Thyroid gland (tissue), 4 donors: ENCODE data around the gene TAF9B. TPM values are rescaled to one million over a fixed set of nuclear protein-coding genes. Genes with fewer than 3 reads are reported as not detected.
"Not testable (repeated sequence)": the region's sequence is repeated elsewhere in the genome, so short reads cannot be mapped to it uniquely, and the experiment has no call there.

Source experiments
- DNase-seq, 2 donors: peaks; one replicate each; pipeline ENCODE4 v3.0.0-alpha.2; 2019
- H3K27ac ChIP-seq, 3 donors: fragments of 200-600 bp; sonication (generic); 1 replicate in 2 of 3; 2 replicates in 1 of 3; pipeline ENCODE4 v1.5.1; 2016 to 2019; ENCODE audit warnings: mild to moderate bottlenecking in 1 of 3, moderate library complexity in 1 of 3
- H3K27me3 ChIP-seq: fragments of 200-600 bp; sonication (generic); one replicate; pipeline ENCODE4 v1.5.1; 2019
- H3K36me3 ChIP-seq, 2 donors: fragments of 200-600 bp; sonication (generic); one replicate each; pipeline ENCODE4 v1.5.1; 2016 to 2019
- H3K4me1 ChIP-seq, 2 donors: fragments of 200-600 bp; sonication (generic); one replicate each; pipeline ENCODE4 v1.5.1; 2017 to 2019
- H3K4me3 ChIP-seq, 3 donors: fragments of 200-600 bp; sonication (generic); replicated peaks in 1 of 3; 1 replicate in 2 of 3; 2 replicates in 1 of 3; pipeline ENCODE4 v1.5.1; 2016; ENCODE audit warnings: mild to moderate bottlenecking in 1 of 3
- H3K9me3 ChIP-seq: fragments of 200-600 bp; sonication (generic); one replicate; pipeline ENCODE4 v1.5.1; 2017
- CTCF ChIP-seq, 6 experiments: fragments of 200-600 bp in 3 of 6; fragments of 450-650 bp in 3 of 6; sonication (generic) in 3 of 6; IDR thresholded peaks; one replicate each; pipeline ENCODE4 v1.5.1; 2016 to 2019; ENCODE audit warnings: antibody characterized with exemption in 6 of 6, mild to moderate bottlenecking in 2 of 6, inconsistent platforms in 1 of 6, moderate library complexity in 1 of 6
- POLR2A ChIP-seq, 2 donors: fragments of 450-650 bp; IDR thresholded peaks; one replicate each; pipeline ENCODE4 v1.6.1; 2017; ENCODE audit warnings: antibody characterized with exemption in 2 of 2, mild to moderate bottlenecking in 2 of 2, moderate library complexity in 1 of 2
- WGBS, 2 donors: methylation state at CpG; one replicate each; pipeline ENCODE4 v1.1.5; 2017; 5-methylcytosine and 5-hydroxymethylcytosine counted together
- intact Hi-C: fragments of 100-400 bp; cut with DNase I; formaldehyde crosslinking; loops from one replicate; pipeline ENCODE4 v1.15.1; 2023
- total RNA-seq, 4 donors: library from RNA; depleted of rRNA; stranded (reverse); fragments of >200 nt; gene quantifications; one replicate each; pipeline ENCODE4 v1.2.3, GENCODE V29; 2016

Gene TAF9B
- total RNA-seq, 4 donors from 2014 or later: 23.0 to 35.2 (median 25.9) TPM

GRCh38 chrX:78103623-78104446, 35.6 kb downstream of the TAF9B start, which contains the start of gene PGK1:
Gene PGK1 (plus strand): TSS chrX:78104248. CDS start chrX:78104341, 93 bp downstream.
- WGBS, 2 donors: 1 to 3% methylated on average over 7 to 23 of the region's 72 CpGs
- Histone ChIP-seq H3K36me3 (no peaks in the 10 kb centered on the region), H3K4me3 (peak within 1 kb of the TSS; percentile 42 to 85 (median 75)), H3K4me1 (peaks cover 13 to 19% of the 10 kb centered on the region in 2 donors), H3K27me3 (no peaks in the 10 kb centered on the region), H3K9me3 (no peaks in the 10 kb centered on the region), H3K27ac (peak within 1 kb of the TSS; percentile 81 to 89 (median 87))
- peak; percentile 25 to 86 for TF ChIP-seq POLR2A (IDR thresholded peaks at IDR 0.05)
- no peak for TF ChIP-seq CTCF (IDR thresholded peaks at IDR 0.05)
- intact Hi-C loops: no loop called here
- peak; percentile 95 to 96 for DNase-seq

- TF ChIP-seq CTCF (IDR thresholded peaks at IDR 0.05) (no peak), POLR2A (IDR thresholded peaks at IDR 0.05) (no peak)
Measured at GRCh38 chrX:78103001-78103622, 36.3 kb downstream of the TAF9B start.

GRCh38 chrX:78102091-78102490, 37.4 kb downstream of the TAF9B start:
- Histone ChIP-seq H3K36me3 (no peaks in the 10 kb centered on the region), H3K27ac (no peak overlapping the region), H3K27me3 (no peaks in the 10 kb centered on the region), H3K4me3 (no peak overlapping the region), H3K4me1 (peaks cover 7 to 8% of the 10 kb centered on the region in 2 donors), H3K9me3 (no peaks in the 10 kb centered on the region)
- WGBS, 2 donors: 100% methylated on average over 1 of the region's 1 CpG
- no peak for DNase-seq
- intact Hi-C loops: no loop called here
- TF ChIP-seq CTCF (IDR thresholded peaks at IDR 0.05) (no peak), POLR2A (IDR thresholded peaks at IDR 0.05) (no peak)

More at GRCh38 chrX:78103001-78103622, 36.3 kb downstream of the TAF9B start:
- Histone ChIP-seq H3K4me1 (peaks cover 8 to 12% of the 10 kb centered on the region in 2 donors), H3K4me3 (peak overlapping the region in 1 of 3 donors; percentile 29), H3K27ac (peak overlapping the region; percentile 75 to 87 (median 81)), H3K27me3 (no peaks in the 10 kb centered on the region), H3K9me3 (no peaks in the 10 kb centered on the region), H3K36me3 (no peaks in the 10 kb centered on the region)
- 70 to 89% methylated on average over 20 to 21 of the region's 23 CpGs for WGBS, 2 donors
- intact Hi-C loops: no loop called here
- peak in 1 of 2 donors; percentile 2 for DNase-seq

GRCh38 chrX:78098108-78098507, 41.3 kb downstream of the TAF9B start:
- Histone ChIP-seq H3K27me3 (no peaks in the 10 kb centered on the region), H3K4me3 (no peak overlapping the region), H3K27ac (no peak overlapping the region), H3K36me3 (no peaks in the 10 kb centered on the region), H3K9me3 (no peaks in the 10 kb centered on the region), H3K4me1 (no peaks in the 10 kb centered on the region)
- DNase-seq: no peak
- intact Hi-C loops: no loop called here
- TF ChIP-seq CTCF (IDR thresholded peaks at IDR 0.05): no peak
- TF ChIP-seq POLR2A (IDR thresholded peaks at IDR 0.05): no peak

GRCh38 chrX:78092296-78092695, 47.2 kb downstream of the TAF9B start:
- no peak overlapping the region for H3K27ac ChIP-seq
- H3K27me3 ChIP-seq: no peaks in the 10 kb centered on the region
- H3K4me3 ChIP-seq: no peak overlapping the region
- no peaks in the 10 kb centered on the region for H3K4me1 ChIP-seq
- DNase-seq: peak in 1 of 2 donors; percentile 1
- 17 to 32% methylated on average over 1 to 2 of the region's 2 CpGs for WGBS, 2 donors
- no peaks in the 10 kb centered on the region for H3K36me3 ChIP-seq
- intact Hi-C loops: no loop called here
- H3K9me3 ChIP-seq: no peaks in the 10 kb centered on the region
- TF ChIP-seq POLR2A (IDR thresholded peaks at IDR 0.05): no peak
- TF ChIP-seq CTCF (IDR thresholded peaks at IDR 0.05): no peak

GRCh38 chrX:78081413-78081812, 58.0 kb downstream of the TAF9B start:
- 97 to 98% methylated on average over 6 of the region's 6 CpGs for WGBS, 2 donors

More at GRCh38 chrX:78081413-78081812, 58.0 kb downstream of the TAF9B start:
- H3K27me3 ChIP-seq, H3K4me1 ChIP-seq, DNase-seq, H3K4me3 ChIP-seq, H3K27ac ChIP-seq, intact Hi-C loops, H3K9me3 ChIP-seq, H3K36me3 ChIP-seq: not testable (repeated sequence)
